ENCODE results near the gene ZFHX2. TPM values are rescaled to one million over a fixed set of nuclear protein-coding genes. Genes with fewer than 3 reads are reported as not detected.

Gene ZFHX2
- total RNA-seq, 1 donor from 2014 or later, result 16.4 TPM

DNA sequence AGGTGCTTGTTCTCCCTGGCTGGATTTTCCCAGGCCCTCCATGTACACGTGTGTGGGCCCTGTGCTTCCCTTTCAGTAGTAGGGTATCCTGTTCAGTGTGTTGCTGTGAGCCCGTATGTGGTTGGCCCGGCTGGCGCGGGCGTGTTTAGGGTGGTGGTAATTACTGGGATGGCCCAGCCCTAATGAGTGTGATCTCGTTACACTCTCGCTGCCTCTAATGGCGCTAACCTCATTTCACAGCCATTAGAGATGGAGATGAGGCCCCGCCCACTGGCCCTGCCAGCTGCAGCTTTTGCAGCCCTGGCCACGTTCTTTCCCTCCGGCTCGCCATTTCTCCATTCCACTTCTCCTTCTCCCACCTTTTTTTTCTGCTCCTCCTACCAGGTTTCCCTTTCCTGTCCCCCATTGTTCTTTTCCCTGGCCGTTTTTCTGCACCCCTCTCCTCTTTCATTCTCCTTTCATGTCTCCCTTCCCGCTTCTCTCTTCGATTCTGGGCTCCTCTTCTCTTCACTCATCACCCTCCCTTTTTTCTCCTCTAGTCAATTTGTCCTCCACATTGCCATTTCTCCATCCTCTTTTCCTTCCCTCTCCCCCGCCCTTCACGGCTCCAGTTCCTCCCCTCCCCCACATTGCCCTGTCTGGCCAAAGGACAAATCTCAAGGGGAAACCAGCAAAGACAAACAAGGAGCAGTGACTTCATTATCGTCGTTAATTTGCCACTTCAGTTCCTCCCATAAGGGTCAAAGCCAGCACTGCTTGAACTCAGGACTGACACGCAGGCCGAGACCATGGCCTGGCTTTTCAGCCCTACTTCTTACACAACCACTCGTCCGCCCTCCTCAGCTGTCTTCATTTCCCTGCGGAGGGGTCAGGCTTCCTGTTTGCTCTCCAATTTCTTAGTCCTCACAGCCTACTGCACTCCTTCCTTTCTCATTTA lies 6.8 kb downstream of the ZFHX2 start:
- TF ChIP-seq, protein P1, sequence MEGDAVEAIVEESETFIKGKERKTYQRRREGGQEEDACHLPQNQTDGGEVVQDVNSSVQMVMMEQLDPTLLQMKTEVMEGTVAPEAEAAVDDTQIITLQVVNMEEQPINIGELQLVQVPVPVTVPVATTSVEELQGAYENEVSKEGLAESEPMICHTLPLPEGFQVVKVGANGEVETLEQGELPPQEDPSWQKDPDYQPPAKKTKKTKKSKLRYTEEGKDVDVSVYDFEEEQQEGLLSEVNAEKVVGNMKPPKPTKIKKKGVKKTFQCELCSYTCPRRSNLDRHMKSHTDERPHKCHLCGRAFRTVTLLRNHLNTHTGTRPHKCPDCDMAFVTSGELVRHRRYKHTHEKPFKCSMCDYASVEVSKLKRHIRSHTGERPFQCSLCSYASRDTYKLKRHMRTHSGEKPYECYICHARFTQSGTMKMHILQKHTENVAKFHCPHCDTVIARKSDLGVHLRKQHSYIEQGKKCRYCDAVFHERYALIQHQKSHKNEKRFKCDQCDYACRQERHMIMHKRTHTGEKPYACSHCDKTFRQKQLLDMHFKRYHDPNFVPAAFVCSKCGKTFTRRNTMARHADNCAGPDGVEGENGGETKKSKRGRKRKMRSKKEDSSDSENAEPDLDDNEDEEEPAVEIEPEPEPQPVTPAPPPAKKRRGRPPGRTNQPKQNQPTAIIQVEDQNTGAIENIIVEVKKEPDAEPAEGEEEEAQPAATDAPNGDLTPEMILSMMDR (IDR thresholded peaks at IDR 0.05; ENCODE audit: unreplicated experiment), result no peak
- Mint-ChIP-seq H3K27ac (no peak overlapping the region), H3K4me3 (ENCODE audit: low read depth) (peak overlapping the region; percentile 47), H3K9me3 (ENCODE audit: low read depth) (no peaks in the 10 kb centered on the region), H3K4me1 (ENCODE audit: low read depth) (peaks cover 15% of the 10 kb centered on the region), H3K27me3 (no peaks in the 10 kb centered on the region), H3K36me3 (ENCODE audit: insufficient read depth) (peaks cover 2% of the 10 kb centered on the region)
- DNase-seq (ENCODE audit: low spot score, unreplicated experiment), result no peak

DNA sequence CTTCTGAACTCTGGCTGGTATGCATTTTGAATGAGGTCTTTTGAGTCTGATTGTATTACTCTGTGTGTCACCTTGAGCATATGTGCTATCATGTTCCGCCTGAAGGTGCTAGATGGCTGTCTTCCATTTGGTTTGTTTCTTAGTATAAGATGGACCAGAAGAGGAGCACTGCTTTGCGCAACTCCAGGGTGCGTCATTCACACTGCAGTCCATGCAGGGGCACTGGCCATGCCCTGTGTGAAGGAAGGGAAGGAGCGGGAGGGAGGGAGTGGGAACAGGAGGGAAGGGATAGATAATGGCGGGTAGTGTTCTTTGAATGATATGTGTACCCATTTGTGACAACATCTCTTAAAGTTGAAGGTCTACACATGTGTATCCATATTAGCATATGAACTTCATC lies 8.2 kb downstream of the ZFHX2 start:
- Mint-ChIP-seq H3K36me3 (ENCODE audit: insufficient read depth) (peaks cover 2% of the 10 kb centered on the region), H3K9me3 (ENCODE audit: low read depth) (no peaks in the 10 kb centered on the region), H3K27me3 (no peaks in the 10 kb centered on the region), H3K4me3 (ENCODE audit: low read depth) (no peak overlapping the region), H3K4me1 (ENCODE audit: low read depth) (peaks cover 28% of the 10 kb centered on the region), H3K27ac (no peak overlapping the region)
- DNase-seq (ENCODE audit: low spot score, unreplicated experiment), result no peak
- TF ChIP-seq, protein P1 (IDR thresholded peaks at IDR 0.05; ENCODE audit: unreplicated experiment), result no peak

DNA sequence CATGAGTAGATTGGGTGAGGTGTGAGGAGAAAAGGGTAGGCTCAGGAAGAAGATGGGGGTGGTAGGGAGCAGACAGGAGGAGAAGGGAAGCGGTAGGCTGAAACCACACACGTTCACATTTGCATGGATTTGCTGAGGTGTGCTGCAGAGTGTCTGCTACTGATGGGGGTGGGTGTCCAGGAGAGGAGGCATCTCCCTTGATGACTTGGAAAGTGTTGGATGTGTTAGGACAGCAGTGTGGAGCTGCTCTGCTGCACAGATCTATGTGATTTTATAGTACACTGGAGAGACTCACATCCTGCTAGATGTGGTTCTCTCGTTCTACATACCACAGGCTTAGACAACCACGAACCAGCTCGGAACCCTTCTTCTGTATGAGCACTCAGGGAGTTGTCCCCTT lies 9.3 kb downstream of the ZFHX2 start:
- Mint-ChIP-seq H3K27ac (no peak overlapping the region), H3K4me1 (ENCODE audit: low read depth) (peaks cover 30% of the 10 kb centered on the region), H3K4me3 (ENCODE audit: low read depth) (no peak overlapping the region), H3K36me3 (ENCODE audit: insufficient read depth) (peaks cover 2% of the 10 kb centered on the region), H3K27me3 (no peaks in the 10 kb centered on the region), H3K9me3 (ENCODE audit: low read depth) (no peaks in the 10 kb centered on the region)
- TF ChIP-seq, protein P1 (IDR thresholded peaks at IDR 0.05; ENCODE audit: unreplicated experiment), result no peak
- no peak for DNase-seq (ENCODE audit: low spot score, unreplicated experiment)

DNA sequence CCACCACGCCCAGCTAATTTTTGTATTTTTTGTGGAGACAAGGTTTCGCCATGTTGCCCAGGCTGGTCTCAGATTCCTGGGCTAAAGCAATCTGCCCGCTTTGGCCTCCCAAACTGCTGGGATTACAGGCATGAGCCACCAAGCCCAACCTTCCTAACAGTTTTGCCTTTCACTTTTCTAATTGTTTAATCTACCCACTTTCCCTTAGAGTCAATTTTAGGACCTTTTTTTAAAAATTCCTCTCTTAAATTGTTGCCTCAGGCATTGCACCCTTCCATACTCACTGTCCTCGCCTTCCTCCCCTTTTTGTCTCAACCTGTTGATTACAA lies 11.5 kb downstream of the ZFHX2 start:
- TF ChIP-seq, protein P1 (IDR thresholded peaks at IDR 0.05; ENCODE audit: unreplicated experiment), result no peak
- Mint-ChIP-seq H3K27ac (no peak overlapping the region), H3K9me3 (ENCODE audit: low read depth) (no peaks in the 10 kb centered on the region), H3K36me3 (ENCODE audit: insufficient read depth) (peaks cover 4% of the 10 kb centered on the region), H3K4me1 (ENCODE audit: low read depth) (peaks cover 24% of the 10 kb centered on the region), H3K27me3 (no peaks in the 10 kb centered on the region), H3K4me3 (ENCODE audit: low read depth) (no peak overlapping the region)
- no peak for DNase-seq (ENCODE audit: low spot score, unreplicated experiment)

DNA sequence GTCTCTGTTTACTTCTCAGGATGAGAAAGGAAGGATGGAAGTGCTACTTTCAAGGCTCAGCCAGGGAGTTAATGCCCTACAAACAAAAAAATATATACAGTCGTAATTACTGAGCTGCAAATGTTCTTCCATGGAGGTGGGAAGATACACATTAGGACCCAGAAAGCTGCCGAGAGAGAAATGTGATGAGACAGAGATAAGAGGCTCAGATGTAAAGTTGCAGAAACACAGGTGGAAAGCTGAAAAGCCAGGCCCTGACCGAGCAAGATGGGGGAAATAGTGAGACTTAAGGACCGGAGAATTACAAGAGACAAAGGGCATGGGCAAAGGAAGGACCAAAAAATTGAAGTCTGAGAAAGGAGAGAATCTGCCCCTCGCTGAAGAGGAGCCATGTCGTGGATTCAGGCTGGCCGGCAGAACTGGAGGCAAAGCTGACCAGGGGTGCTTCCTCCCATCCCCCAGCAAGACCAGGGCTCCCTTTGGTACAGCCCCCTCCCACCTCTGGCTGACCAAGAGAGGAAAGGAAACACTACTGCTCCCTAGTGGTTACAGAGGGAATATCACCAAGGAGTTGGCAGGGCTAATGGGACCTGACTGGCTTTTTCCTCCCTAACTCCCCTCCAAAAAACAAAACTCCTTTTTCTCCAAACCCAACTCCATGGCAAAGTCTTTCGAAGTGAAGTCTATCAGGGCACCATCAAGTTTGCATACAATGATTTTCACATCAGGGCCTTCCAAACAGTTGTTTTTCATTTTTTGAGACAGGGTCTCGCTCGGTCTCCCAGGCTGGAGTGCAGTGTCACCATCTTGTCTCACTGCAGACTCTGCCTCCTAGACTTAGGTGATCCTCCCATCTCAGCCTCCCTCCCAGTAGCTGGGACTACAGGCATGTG lies 12.1 kb downstream of the ZFHX2 start:
- Mint-ChIP-seq H3K4me1 (ENCODE audit: low read depth) (peaks cover 18% of the 10 kb centered on the region), H3K4me3 (ENCODE audit: low read depth) (peak overlapping the region; percentile 31), H3K27me3 (no peaks in the 10 kb centered on the region), H3K36me3 (ENCODE audit: insufficient read depth) (peaks cover 4% of the 10 kb centered on the region), H3K27ac (peak overlapping the region; percentile 76), H3K9me3 (ENCODE audit: low read depth) (no peaks in the 10 kb centered on the region)
- peak; percentile 34 for DNase-seq (ENCODE audit: low spot score, unreplicated experiment)
- TF ChIP-seq, protein P1 (IDR thresholded peaks at IDR 0.05; ENCODE audit: unreplicated experiment), result peak; percentile 80

Measured in progenitor cell of endocrine pancreas (in vitro differentiated cells).